Spleen (tissue), 7 donors: Measurements from ENCODE around the gene C5orf58.

Source experiments
- CTCF ChIP-seq, 11 experiments: fragments of 200-600 bp in 7 of 11; fragments of 450-650 bp in 4 of 11; sonication (generic) in 4 of 11; IDR thresholded peaks in 8 of 11; conservative IDR thresholded peaks in 3 of 11; 1 replicate in 7 of 11; 2 replicates in 4 of 11; pipeline versions ENCODE4 v1.4.0 to v1.8.0; 2016 to 2021; ENCODE audit warnings: antibody characterized with exemption in 11 of 11, inconsistent platforms in 4 of 11, mild to moderate bottlenecking in 1 of 11
- POLR2A ChIP-seq, 3 donors: fragments of 450-650 bp; IDR thresholded peaks; one replicate each; pipeline ENCODE4 v1.5.1; 2017; ENCODE audit warnings: antibody characterized with exemption in 3 of 3, mild to moderate bottlenecking in 1 of 3
- POLR2AphosphoS5 ChIP-seq, 3 donors: sonication (generic); formaldehyde crosslinking; IDR thresholded peaks; one replicate each; pipeline ENCODE4 v1.5.1; 2017; ENCODE audit warnings: antibody characterized with exemption in 3 of 3
- donor health status: DM: no; HTN: no; CAD: no; lungs with moderate emphysema.
- donor health status: DM: no; HTN: no; CAD: no.
- donor health status: DM: no; HTN: no; CAD: no.

- TF ChIP-seq POLR2A (IDR thresholded peaks at IDR 0.05) (no peak), POLR2AphosphoS5 (IDR thresholded peaks at IDR 0.05) (no peak), CTCF (IDR thresholded peaks at IDR 0.05 in 8 of 11, conservative IDR thresholded peaks at IDR 0.05 in 3 of 11) (no peak)
Observed at GRCh38 chr5:170206216-170206615, 26.6 kb upstream of the C5orf58 start.
